Liver (tissue), 9 donors: ENCODE data around the gene FAM200C. TPM values are rescaled to one million over a fixed set of nuclear protein-coding genes. Genes with fewer than 3 reads are reported as not detected.

ENCODE experiments used
- DNase-seq: peaks from one replicate; pipeline ENCODE4 v3.0.0-alpha.2; 2017; ENCODE audit warnings: low spot score
- H3K27ac ChIP-seq, 2 donors: one replicate each; pipeline ENCODE4 v1.7.0; 2013; ENCODE audit warnings: inconsistent platforms in 2 of 2, low read length in 2 of 2, control low read depth in 1 of 2, low read depth in 1 of 2, mild to moderate bottlenecking in 1 of 2
- H3K27me3 ChIP-seq, 4 donors: one replicate each; pipeline versions ENCODE4 v1.6.1 to v1.7.0; 2013; ENCODE audit warnings: low read length in 3 of 4, inconsistent platforms in 1 of 4, mild to moderate bottlenecking in 1 of 4, moderate library complexity in 1 of 4; ENCODE audit not compliant: control insufficient read depth in 4 of 4, insufficient read depth in 4 of 4
- H3K36me3 ChIP-seq, 4 donors: one replicate each; pipeline versions ENCODE4 v1.6.1 to v1.7.0; 2013; ENCODE audit warnings: low read length in 3 of 4, mild to moderate bottlenecking in 3 of 4, low read depth in 1 of 4, moderate library complexity in 1 of 4; ENCODE audit not compliant: control insufficient read depth in 4 of 4, insufficient read depth in 3 of 4
- H3K4me1 ChIP-seq, 4 donors: one replicate each; pipeline versions ENCODE4 v1.6.1 to v1.7.0; 2013; ENCODE audit warnings: low read length in 3 of 4, mild to moderate bottlenecking in 3 of 4, moderate library complexity in 1 of 4; ENCODE audit not compliant: control insufficient read depth in 4 of 4, insufficient read depth in 4 of 4
- H3K4me3 ChIP-seq, 3 donors: one replicate each; pipeline versions ENCODE4 v1.6.1 to v1.7.0; 2013; ENCODE audit warnings: low read length in 3 of 3, control low read depth in 1 of 3, low read depth in 1 of 3, mild to moderate bottlenecking in 1 of 3
- H3K9ac ChIP-seq, 2 donors: one replicate each; pipeline ENCODE4 v1.7.0; 2013; ENCODE audit warnings: low read length in 2 of 2, mild to moderate bottlenecking in 2 of 2, moderate library complexity in 2 of 2, control low read depth in 1 of 2, low read depth in 1 of 2
- H3K9me3 ChIP-seq, 4 donors: one replicate each; pipeline versions ENCODE4 v1.6.1 to v1.7.0; 2013; ENCODE audit warnings: low read length in 3 of 4; ENCODE audit not compliant: control insufficient read depth in 4 of 4
- ATF3 ChIP-seq: IDR thresholded peaks from 2 replicates; pipeline ENCODE4 v1.6.1; 2016; ENCODE audit warnings: antibody characterized with exemption
- FOXA1 ChIP-seq: IDR thresholded peaks from 2 replicates; pipeline ENCODE4 v1.6.1; 2016; ENCODE audit warnings: antibody characterized with exemption
- FOXA2 ChIP-seq: IDR thresholded peaks from 2 replicates; pipeline ENCODE4 v1.6.1; 2016; ENCODE audit warnings: antibody characterized with exemption
- GABPA ChIP-seq, 2 donors: IDR thresholded peaks in 1 of 2; conservative IDR thresholded peaks in 1 of 2; 2 replicates each; pipeline ENCODE4 v1.6.1; 2016; ENCODE audit warnings: antibody characterized with exemption in 2 of 2, mild to moderate bottlenecking in 1 of 2, moderate library complexity in 1 of 2
- HNF4G ChIP-seq: IDR thresholded peaks from 2 replicates; pipeline ENCODE4 v1.6.1; 2016; ENCODE audit warnings: antibody characterized with exemption
- JUND ChIP-seq, 2 donors: IDR thresholded peaks; 2 replicates each; pipeline ENCODE4 v1.6.1; 2016; ENCODE audit warnings: antibody characterized with exemption in 2 of 2
- MAX ChIP-seq: IDR thresholded peaks from 2 replicates; pipeline ENCODE4 v1.6.1; 2016; ENCODE audit warnings: antibody characterized with exemption
- NR2F2 ChIP-seq: IDR thresholded peaks from 2 replicates; pipeline ENCODE4 v1.6.1; 2016; ENCODE audit warnings: antibody characterized with exemption
- REST ChIP-seq: IDR thresholded peaks from 2 replicates; pipeline ENCODE4 v1.6.1; 2016; ENCODE audit warnings: antibody characterized with exemption, mild to moderate bottlenecking
- RXRA ChIP-seq, 2 donors: IDR thresholded peaks; 2 replicates each; pipeline ENCODE4 v1.6.1; 2017 to 2018; ENCODE audit warnings: antibody characterized with exemption in 2 of 2, mild to moderate bottlenecking in 1 of 2
- SP1 ChIP-seq: IDR thresholded peaks from 2 replicates; pipeline ENCODE4 v1.6.1; 2018; ENCODE audit warnings: antibody characterized with exemption, mild to moderate bottlenecking
- TAF1 ChIP-seq: conservative IDR thresholded peaks from 2 replicates; pipeline ENCODE4 v1.6.1; 2016; ENCODE audit warnings: antibody characterized with exemption, mild to moderate bottlenecking
- YY1 ChIP-seq: IDR thresholded peaks from 2 replicates; pipeline ENCODE4 v1.6.1; 2016; ENCODE audit warnings: antibody characterized with exemption, mild to moderate bottlenecking
- ZBTB33 ChIP-seq: IDR thresholded peaks from 2 replicates; pipeline ENCODE4 v1.6.1; 2016; ENCODE audit warnings: antibody characterized with exemption
- WGBS: extraction: QIAGEN DNeasy Blood & Tissue Kit; methylation state at CpG from one replicate; pipeline ENCODE4 v1.1.7; 2013; 5-methylcytosine and 5-hydroxymethylcytosine counted together
- polyA plus RNA-seq, 2 donors: library from polyadenylated mRNA; stranded (reverse) in 1 of 2; unstranded in 1 of 2; fragments of 200-250 nt in 1 of 2; fragments of >200 nt in 1 of 2; fragmentation: Nextera tagmentation in 1 of 2; extraction: Ambion mirVana in 1 of 2; gene quantifications; one replicate each; pipeline versions ENCODE4 v1.2.1 to v1.2.3, GENCODE V29; 2013 to 2015
- total RNA-seq, 2 donors: library from RNA; depleted of rRNA; stranded (reverse); fragments of >200 nt; gene quantifications; one replicate each; pipeline ENCODE4 v1.2.3, GENCODE V29; 2014
- donor health status: healthy.
- donor health status: healthy.
- donor health status: healthy.
- donor health status: healthy.
- donor health status: healthy.

FAM200C gene
- total and polyA plus RNA-seq, 4 donors: 0.57 to 2.9 (median 1.3) TPM

GRCh38 chr5:160367885-160368284 is 32.0 kb downstream of the FAM200C start:
- WGBS: 97% methylated on average over 3 of the region's 3 CpGs
- H3K4me3 ChIP-seq: no peak overlapping the region
- no peak for DNase-seq
- H3K36me3 ChIP-seq: no peaks in the 10 kb centered on the region
- TF ChIP-seq FOXA2 (no peak), SP1 (no peak), NR2F2 (no peak), ATF3 (no peak), YY1 (no peak), JUND (IDR thresholded peaks at IDR 0.05) (no peak), REST (no peak), FOXA1 (no peak), TAF1 (no peak), MAX (no peak), RXRA (IDR thresholded peaks at IDR 0.05) (no peak), HNF4G (no peak), ZBTB33 (no peak)
- no peaks in the 10 kb centered on the region for H3K9me3 ChIP-seq
- no peak overlapping the region for H3K9ac ChIP-seq
- peaks cover 0 to 6% (median 5%) of the 10 kb centered on the region in 4 donors for H3K27me3 ChIP-seq
- peaks cover 0 to 3% (median 1%) of the 10 kb centered on the region in 4 donors for H3K4me1 ChIP-seq
- no peak overlapping the region for H3K27ac ChIP-seq

GRCh38 chr5:160367261-160367660 is 32.6 kb downstream of the FAM200C start:
- TF ChIP-seq SP1: no peak
- TF ChIP-seq TAF1: no peak
- no peak for TF ChIP-seq REST
- no peak for TF ChIP-seq YY1
- TF ChIP-seq GABPA (IDR thresholded peaks at IDR 0.05 in 1 of 2, conservative IDR thresholded peaks at IDR 0.05 in 1 of 2): no peak
- no peak for TF ChIP-seq MAX
- TF ChIP-seq RXRA (IDR thresholded peaks at IDR 0.05): no peak
- TF ChIP-seq FOXA2: no peak
- DNase-seq: no peak
- 83% methylated on average over 2 of the region's 2 CpGs for WGBS
- H3K4me3 ChIP-seq: no peak overlapping the region
- H3K4me1 ChIP-seq: peaks cover 0 to 3% (median 1%) of the 10 kb centered on the region in 4 donors
- no peak overlapping the region for H3K9ac ChIP-seq
- no peaks in the 10 kb centered on the region for H3K36me3 ChIP-seq
- no peaks in the 10 kb centered on the region for H3K9me3 ChIP-seq
- no peak overlapping the region for H3K27ac ChIP-seq
- H3K27me3 ChIP-seq: peaks cover 0 to 6% (median 5%) of the 10 kb centered on the region in 4 donors
